Cardiac fibroblast (primary cell): ENCODE results near the gene FKBP1A.

ENCODE experiments used
- DNase-seq, 2 donors: peaks; one replicate each; pipeline versions ENCODE4 v3.0.0 to v3.0.0-alpha.2; 2010; ENCODE audit warnings: low read depth in 2 of 2
- H3K4me3 ChIP-seq, 2 donors: replicated peaks in 1 of 2; 1 replicate in 1 of 2; 2 replicates in 1 of 2; pipeline ENCODE4 v1.5.1; 2011; ENCODE audit warnings: low read depth in 2 of 2, low read length in 2 of 2, mild to moderate bottlenecking in 2 of 2, moderate library complexity in 1 of 2
- TF ChIP-seq, protein P1 (sequence below): IDR thresholded peaks from one replicate; pipeline ENCODE4 v1.5.1; 2011; ENCODE audit warnings: low read depth, mild to moderate bottlenecking, low read length, inconsistent platforms

FKBP1A gene

GRCh38 chr20:1392693-1393506 lies at the start of gene FKBP1A:
Gene FKBP1A, minus strand, starts transcription at chr20:1393054. Its CDS starts 56 bp downstream, at chr20:1392998.
- peak within 1 kb of the TSS; percentile 86 to 94 for H3K4me3 ChIP-seq
- TF ChIP-seq, protein P1, sequence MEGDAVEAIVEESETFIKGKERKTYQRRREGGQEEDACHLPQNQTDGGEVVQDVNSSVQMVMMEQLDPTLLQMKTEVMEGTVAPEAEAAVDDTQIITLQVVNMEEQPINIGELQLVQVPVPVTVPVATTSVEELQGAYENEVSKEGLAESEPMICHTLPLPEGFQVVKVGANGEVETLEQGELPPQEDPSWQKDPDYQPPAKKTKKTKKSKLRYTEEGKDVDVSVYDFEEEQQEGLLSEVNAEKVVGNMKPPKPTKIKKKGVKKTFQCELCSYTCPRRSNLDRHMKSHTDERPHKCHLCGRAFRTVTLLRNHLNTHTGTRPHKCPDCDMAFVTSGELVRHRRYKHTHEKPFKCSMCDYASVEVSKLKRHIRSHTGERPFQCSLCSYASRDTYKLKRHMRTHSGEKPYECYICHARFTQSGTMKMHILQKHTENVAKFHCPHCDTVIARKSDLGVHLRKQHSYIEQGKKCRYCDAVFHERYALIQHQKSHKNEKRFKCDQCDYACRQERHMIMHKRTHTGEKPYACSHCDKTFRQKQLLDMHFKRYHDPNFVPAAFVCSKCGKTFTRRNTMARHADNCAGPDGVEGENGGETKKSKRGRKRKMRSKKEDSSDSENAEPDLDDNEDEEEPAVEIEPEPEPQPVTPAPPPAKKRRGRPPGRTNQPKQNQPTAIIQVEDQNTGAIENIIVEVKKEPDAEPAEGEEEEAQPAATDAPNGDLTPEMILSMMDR, result no peak
- DNase-seq, result peak; percentile 88 to 94

GRCh38 chr20:1442304-1442703 lies 49.5 kb upstream of the FKBP1A start:
- no peak for DNase-seq
- TF ChIP-seq, protein P1, result no peak
- H3K4me3 ChIP-seq, result no peak overlapping the region

DNA sequence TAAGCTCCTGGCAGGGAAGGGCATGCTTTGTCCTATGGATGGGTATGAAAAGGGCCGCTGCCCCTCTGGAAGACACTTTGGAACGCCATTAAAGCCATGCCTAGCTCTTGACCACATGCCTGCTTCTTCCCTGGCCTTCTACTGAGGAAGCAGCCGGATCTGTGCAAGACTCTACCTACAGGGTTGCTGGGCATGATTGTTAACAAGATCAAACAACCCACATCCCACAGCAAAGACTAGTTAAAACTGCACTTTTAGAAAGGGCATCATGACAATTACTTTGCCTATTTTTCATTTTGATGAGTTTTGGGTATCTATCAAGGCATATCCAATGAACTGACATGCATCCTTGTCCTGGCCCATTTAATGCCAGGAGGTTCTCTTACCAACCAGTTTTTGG lies 48.3 kb upstream of the FKBP1A start:
- DNase-seq, result no peak
- TF ChIP-seq, protein P1, result no peak
- no peak overlapping the region for H3K4me3 ChIP-seq

- no peak overlapping the region for H3K4me3 ChIP-seq
- TF ChIP-seq, protein P1, result peak; percentile 41
- peak in 1 of 2 donors; percentile 32 for DNase-seq
Observed at GRCh38 chr20:1440024-1440423, 47.2 kb upstream of the FKBP1A start.

GRCh38 chr20:1438361-1438760 lies 45.5 kb upstream of the FKBP1A start:
- no peak overlapping the region for H3K4me3 ChIP-seq
- TF ChIP-seq, protein P1, result no peak
- no peak for DNase-seq

GRCh38 chr20:1437235-1437904 lies 44.5 kb upstream of the FKBP1A start:
- H3K4me3 ChIP-seq, result no peak overlapping the region
- TF ChIP-seq, protein P1, result peak; percentile 89
- peak; percentile 90 to 91 for DNase-seq
